NCI-H748 (cell line): ENCODE data around the gene MMS22L.

Experiments
- DNase-seq: peaks from one replicate; lab custom pipeline; 2025; ENCODE audit not compliant: unreplicated experiment; lab: John Stamatoyannopoulos, UW

Gene MMS22L

GRCh38 chr6:97092673-97093305, 190.2 kb downstream of the MMS22L start:
- DNase-seq: no peak
